ENCODE results near the gene RAMACL.
A peak's percentile ranks its signal among the peaks of the same experiment; 100 is the strongest.

RAMACL gene

DNA sequence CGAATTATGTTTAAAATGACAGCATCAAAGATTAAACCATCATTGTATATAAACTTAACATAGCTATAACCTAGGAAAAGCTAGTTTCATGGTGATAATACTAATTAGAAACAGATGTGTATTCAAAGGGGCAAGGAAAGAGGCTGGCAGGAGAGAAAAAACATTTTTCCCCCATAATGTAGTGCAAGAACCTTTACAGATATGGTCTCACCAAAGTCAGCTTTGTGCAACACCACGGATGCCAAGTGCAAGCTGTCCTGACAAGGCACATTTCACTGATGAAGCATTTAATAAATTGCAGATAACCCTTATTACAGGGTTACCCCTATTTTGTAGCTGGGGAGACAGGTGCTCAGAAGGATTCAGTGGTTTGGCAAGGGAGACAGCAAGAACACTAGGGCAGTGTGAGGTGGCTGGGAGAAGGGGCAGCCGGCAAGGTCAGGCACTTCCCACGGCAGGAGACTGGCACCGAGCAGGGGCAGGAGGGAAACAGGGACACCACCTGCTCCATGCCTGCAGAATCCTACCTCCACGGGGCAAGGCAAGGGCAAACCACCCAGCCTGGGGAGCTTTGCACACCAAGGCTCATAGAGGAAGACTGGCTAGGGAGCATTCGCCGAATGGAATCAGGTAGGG, 34.1 kb upstream of the RAMACL start:
- TF ChIP-seq YY1 (IDR thresholded peaks at IDR 0.05; ENCODE audit: low read depth) (no peak), TCF12 (IDR thresholded peaks at IDR 0.05; ENCODE audit: low read depth) (no peak), FOXM1 (IDR thresholded peaks at IDR 0.05; ENCODE audit: borderline replicate concordance, low read depth) (no peak), CREB1 (IDR thresholded peaks at IDR 0.05; ENCODE audit: low read depth) (no peak), ZBTB7A (IDR thresholded peaks at IDR 0.05; ENCODE audit: low read depth) (no peak), CEBPB (IDR thresholded peaks at IDR 0.05) (no peak), TEAD4 (IDR thresholded peaks at IDR 0.05) (no peak), EGR1 (IDR thresholded peaks at IDR 0.05) (no peak), RAD21 (IDR thresholded peaks at IDR 0.05; ENCODE audit: low read depth) (no peak), NFIC (IDR thresholded peaks at IDR 0.05) (no peak), EP300 (IDR thresholded peaks at IDR 0.05; ENCODE audit: borderline replicate concordance) (no peak), TAF1 (IDR thresholded peaks at IDR 0.05; ENCODE audit: low read depth) (no peak)
- TF ChIP-seq, protein P1, sequence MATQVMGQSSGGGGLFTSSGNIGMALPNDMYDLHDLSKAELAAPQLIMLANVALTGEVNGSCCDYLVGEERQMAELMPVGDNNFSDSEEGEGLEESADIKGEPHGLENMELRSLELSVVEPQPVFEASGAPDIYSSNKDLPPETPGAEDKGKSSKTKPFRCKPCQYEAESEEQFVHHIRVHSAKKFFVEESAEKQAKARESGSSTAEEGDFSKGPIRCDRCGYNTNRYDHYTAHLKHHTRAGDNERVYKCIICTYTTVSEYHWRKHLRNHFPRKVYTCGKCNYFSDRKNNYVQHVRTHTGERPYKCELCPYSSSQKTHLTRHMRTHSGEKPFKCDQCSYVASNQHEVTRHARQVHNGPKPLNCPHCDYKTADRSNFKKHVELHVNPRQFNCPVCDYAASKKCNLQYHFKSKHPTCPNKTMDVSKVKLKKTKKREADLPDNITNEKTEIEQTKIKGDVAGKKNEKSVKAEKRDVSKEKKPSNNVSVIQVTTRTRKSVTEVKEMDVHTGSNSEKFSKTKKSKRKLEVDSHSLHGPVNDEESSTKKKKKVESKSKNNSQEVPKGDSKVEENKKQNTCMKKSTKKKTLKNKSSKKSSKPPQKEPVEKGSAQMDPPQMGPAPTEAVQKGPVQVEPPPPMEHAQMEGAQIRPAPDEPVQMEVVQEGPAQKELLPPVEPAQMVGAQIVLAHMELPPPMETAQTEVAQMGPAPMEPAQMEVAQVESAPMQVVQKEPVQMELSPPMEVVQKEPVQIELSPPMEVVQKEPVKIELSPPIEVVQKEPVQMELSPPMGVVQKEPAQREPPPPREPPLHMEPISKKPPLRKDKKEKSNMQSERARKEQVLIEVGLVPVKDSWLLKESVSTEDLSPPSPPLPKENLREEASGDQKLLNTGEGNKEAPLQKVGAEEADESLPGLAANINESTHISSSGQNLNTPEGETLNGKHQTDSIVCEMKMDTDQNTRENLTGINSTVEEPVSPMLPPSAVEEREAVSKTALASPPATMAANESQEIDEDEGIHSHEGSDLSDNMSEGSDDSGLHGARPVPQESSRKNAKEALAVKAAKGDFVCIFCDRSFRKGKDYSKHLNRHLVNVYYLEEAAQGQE (IDR thresholded peaks at IDR 0.05; ENCODE audit: low read depth) = no peak
- TF ChIP-seq, protein P2, sequence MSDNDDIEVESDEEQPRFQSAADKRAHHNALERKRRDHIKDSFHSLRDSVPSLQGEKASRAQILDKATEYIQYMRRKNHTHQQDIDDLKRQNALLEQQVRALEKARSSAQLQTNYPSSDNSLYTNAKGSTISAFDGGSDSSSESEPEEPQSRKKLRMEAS (IDR thresholded peaks at IDR 0.05) = no peak
- TF ChIP-seq, protein P3, sequence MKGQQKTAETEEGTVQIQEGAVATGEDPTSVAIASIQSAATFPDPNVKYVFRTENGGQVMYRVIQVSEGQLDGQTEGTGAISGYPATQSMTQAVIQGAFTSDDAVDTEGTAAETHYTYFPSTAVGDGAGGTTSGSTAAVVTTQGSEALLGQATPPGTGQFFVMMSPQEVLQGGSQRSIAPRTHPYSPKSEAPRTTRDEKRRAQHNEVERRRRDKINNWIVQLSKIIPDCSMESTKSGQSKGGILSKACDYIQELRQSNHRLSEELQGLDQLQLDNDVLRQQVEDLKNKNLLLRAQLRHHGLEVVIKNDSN (IDR thresholded peaks at IDR 0.05) = no peak

DNA sequence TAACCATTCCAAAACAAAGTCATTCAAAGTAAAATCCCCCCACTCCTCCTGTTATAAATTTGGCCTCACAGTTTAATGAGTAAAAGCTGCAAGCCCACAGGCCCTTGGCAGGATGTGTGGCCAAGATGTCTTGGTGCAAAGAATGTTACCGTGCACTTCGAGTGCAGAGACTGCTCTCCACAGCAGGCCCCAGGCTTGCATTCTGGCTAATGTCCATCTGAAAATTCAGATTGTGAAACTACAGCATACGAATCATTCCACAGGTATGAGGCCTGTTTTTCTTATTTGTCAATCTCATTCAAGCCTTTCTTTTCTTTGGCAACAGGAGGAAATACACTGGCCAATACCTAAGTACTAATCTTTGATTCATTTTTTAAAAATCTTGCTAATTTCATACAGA, 33.4 kb upstream of the RAMACL start:
- TF ChIP-seq, protein P2 (IDR thresholded peaks at IDR 0.05) = no peak
- TF ChIP-seq NFIC (IDR thresholded peaks at IDR 0.05) (peak; percentile 28; the same call in 1 of the 2 replicates), EGR1 (IDR thresholded peaks at IDR 0.05) (no peak), RAD21 (IDR thresholded peaks at IDR 0.05; ENCODE audit: low read depth) (no peak), CREB1 (IDR thresholded peaks at IDR 0.05; ENCODE audit: low read depth) (no peak), TEAD4 (IDR thresholded peaks at IDR 0.05) (0 out of 2 replicates have a peak, but pooled peaks have one; percentile 25), CEBPB (IDR thresholded peaks at IDR 0.05) (peak; percentile 73)

DNA sequence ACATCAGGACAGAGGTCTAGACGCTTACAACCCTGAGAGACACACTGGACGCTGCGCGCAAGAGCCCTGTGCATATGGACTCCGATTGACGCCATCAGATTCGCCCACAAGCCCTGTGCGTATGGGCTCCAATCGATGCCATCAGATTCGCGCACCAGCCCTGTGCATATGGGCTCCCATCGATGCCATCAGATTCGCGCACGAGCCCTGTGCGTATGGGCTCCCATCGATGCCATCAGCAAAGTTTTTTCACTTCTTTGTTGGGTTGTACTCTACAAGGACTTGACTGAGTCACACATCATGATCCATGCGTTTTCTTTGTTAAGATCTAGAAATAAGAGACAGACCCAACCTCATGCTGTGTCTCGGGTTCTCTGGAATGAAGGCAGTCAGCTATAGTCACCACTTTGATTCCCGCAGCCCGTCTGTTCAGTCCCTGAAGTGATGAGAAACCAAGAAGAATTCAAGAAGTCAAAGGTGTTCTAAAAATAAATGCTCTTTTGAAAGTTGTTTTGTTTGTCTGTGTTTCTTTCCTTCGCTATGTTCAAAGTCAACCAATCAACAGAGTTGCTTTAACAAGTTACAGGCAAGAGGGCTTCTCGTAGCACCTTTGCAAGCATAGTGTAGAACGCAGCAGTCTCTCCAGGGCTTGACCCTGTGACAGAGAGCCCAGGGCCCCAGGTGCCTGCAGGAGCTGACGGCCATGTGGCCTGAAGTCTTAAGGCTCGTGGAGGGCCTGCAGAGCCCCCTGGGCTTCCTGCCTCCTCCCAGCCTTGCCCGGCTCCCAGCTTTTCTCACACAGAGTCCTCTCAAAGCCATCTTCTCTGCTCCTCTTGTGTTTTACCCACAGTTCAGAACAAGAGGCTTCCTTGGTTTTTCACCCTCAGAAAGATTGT, 32.6 kb upstream of the RAMACL start:
- TF ChIP-seq, protein P1 (IDR thresholded peaks at IDR 0.05; ENCODE audit: low read depth) = no peak
- TF ChIP-seq EGR1 (IDR thresholded peaks at IDR 0.05) (no peak), TAF1 (IDR thresholded peaks at IDR 0.05; ENCODE audit: low read depth) (no peak), TEAD4 (IDR thresholded peaks at IDR 0.05) (no peak), EP300 (IDR thresholded peaks at IDR 0.05; ENCODE audit: borderline replicate concordance) (no peak), RAD21 (IDR thresholded peaks at IDR 0.05; ENCODE audit: low read depth) (no peak), CEBPB (IDR thresholded peaks at IDR 0.05) (no peak), NFIC (IDR thresholded peaks at IDR 0.05) (no peak), TCF12 (IDR thresholded peaks at IDR 0.05; ENCODE audit: low read depth) (no peak), ZBTB7A (IDR thresholded peaks at IDR 0.05; ENCODE audit: low read depth) (no peak), CREB1 (IDR thresholded peaks at IDR 0.05; ENCODE audit: low read depth) (no peak)
- TF ChIP-seq, protein P2 (IDR thresholded peaks at IDR 0.05) = no peak

DNA sequence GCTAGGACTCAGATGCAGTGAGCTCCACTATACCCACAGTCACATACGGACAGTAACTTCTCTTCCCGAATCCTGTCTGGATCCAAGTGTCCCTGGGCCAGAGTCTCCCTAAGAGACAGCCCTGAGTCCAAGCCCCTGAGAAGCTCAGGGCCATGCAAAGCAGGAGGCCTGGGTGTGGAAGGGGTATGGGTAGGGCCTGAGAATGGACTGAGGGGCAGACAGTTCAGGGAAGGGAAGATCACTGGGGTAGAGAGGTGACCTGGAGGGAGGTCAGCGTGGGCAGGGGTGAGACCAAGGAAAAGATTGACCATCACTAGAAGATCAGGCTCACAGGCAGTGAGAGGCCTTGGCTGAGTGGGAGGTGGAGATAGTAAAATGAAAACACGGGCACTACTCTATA, 31.8 kb upstream of the RAMACL start:
- TF ChIP-seq FOXM1 (IDR thresholded peaks at IDR 0.05; ENCODE audit: borderline replicate concordance, low read depth) = no peak
- TF ChIP-seq TEAD4 (IDR thresholded peaks at IDR 0.05) = no peak
- no peak for TF ChIP-seq CEBPB (IDR thresholded peaks at IDR 0.05)
- TF ChIP-seq NFIC (IDR thresholded peaks at IDR 0.05) = no peak
- no peak for TF ChIP-seq EP300 (IDR thresholded peaks at IDR 0.05; ENCODE audit: borderline replicate concordance)
- TF ChIP-seq EGR1 (IDR thresholded peaks at IDR 0.05) = no peak
- TF ChIP-seq TAF1 (IDR thresholded peaks at IDR 0.05; ENCODE audit: low read depth) = no peak
- TF ChIP-seq, protein P3 (IDR thresholded peaks at IDR 0.05) = no peak
- no peak for TF ChIP-seq TCF12 (IDR thresholded peaks at IDR 0.05; ENCODE audit: low read depth)
- TF ChIP-seq, protein P1 (IDR thresholded peaks at IDR 0.05; ENCODE audit: low read depth) = no peak
- no peak for TF ChIP-seq CREB1 (IDR thresholded peaks at IDR 0.05; ENCODE audit: low read depth)
- no peak for TF ChIP-seq ZBTB7A (IDR thresholded peaks at IDR 0.05; ENCODE audit: low read depth)
- no peak for TF ChIP-seq RAD21 (IDR thresholded peaks at IDR 0.05; ENCODE audit: low read depth)
- TF ChIP-seq, protein P2 (IDR thresholded peaks at IDR 0.05) = no peak
- TF ChIP-seq YY1 (IDR thresholded peaks at IDR 0.05; ENCODE audit: low read depth) = no peak
